CD4-positive, alpha-beta T cell treated with Interleukin-1 beta for 1 hour (primary cell): ENCODE measurements around the gene SLC9A4.

Source experiments
- DNase-seq, 2 donors: peaks; one replicate each; pipeline ENCODE4 v3.0.0-alpha.2; 2020 to 2022

The SLC9A4 gene

DNA sequence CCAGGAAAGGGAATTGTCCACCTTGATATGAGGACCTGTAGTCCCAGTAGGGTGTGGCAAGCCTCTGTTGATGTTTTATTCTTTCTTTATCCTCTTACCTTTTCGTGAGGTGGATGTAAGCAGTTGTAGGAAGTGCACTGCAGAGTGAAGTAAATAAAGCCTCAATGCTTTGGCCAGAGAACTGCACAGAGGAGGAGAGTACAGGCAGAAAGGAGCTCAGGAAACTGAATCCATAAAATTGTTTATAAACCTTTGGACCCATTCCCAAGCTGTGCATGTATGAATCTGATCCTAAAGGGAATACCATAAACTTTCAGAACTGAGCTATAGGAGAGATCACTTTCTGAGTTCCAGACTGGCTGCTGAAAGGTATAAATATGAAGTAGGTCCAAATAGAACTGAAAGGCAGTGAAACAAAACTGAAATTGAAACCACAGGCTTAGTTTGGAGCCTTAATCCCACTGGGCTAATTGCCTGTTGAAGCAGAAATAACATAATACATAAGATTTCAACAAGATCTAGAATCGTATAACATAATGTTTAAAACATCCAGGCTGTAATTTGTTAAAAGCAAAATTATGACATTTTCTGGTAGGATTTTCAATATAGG, 17.9 kb upstream of the SLC9A4 start:
- DNase-seq: no peak

DNA sequence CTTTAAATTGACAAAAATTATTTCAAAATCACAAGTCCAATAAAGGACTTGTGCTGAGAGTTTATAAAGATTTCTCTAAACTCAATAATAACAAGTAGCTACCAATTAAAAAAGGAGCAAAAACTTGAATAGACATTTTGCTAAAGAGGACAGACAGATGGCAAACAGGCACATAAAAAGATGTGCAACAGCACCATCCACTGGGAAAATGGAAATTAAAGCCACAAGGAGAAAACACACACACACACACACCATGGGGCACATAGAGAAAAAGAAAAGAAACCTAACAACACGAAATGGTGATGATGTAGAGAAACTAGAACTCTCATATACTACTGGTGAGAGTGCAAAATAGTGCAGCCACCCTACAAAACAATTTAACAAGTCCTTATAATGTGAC, 12.6 kb upstream of the SLC9A4 start:
- no peak for DNase-seq

DNA sequence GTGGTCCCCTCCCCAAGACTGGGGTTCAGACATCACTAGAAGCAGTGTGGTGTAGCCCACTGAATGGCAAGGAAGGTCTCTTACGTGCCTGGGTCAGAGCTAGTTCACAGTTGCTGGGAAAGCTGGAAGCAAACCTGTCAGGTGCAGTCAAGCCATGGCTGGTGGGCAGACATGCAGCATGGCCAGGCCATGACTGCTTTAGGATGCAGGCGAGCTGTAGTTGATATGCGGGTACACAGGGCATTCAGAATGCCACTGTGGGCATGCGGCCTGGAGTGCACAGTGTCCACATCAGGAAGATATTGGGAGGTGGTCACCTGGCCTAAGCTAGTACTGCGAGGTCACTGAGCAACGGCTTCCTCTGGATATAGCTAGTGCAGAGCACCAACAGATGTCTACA, 11.8 kb upstream of the SLC9A4 start:
- no peak for DNase-seq

DNA sequence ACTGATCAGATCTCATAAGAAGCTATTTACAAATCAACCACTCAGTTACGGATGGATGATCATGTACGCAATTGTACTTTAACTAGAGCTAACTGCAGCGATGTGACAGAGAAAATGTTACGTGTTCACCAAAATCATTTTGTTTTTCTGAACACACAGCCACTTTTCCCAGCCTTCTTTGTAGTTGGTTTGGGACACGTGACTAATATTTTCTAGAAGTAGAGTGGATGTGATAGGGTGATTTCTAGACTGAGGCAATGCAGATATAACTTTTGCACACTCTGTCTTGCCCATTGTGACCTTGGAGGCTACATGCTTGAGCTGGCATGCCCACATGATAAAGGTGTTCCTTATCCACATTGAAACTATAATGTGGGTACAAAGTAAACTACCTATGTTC, 9.9 kb upstream of the SLC9A4 start:
- DNase-seq: no peak

DNA sequence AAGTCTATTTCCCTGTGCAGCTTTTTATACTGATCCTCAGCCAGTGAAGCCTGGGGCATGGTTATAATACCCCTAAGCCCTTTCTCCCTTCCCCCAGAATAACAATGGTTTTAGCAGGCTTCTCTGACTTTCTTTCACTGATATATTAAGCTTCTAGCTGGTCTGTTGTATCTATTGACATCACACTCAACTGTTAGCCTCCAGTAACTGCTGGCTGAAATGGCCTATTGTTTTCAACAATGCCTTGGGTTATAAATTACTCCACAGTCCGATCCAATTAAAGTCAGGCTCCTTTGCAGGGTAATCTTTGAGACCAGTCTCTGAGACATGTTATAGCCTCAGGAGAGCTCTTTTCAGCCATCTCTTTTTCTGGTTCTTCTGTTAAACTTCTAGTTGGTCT, 2.9 kb upstream of the SLC9A4 start:
- DNase-seq: no peak

DNA sequence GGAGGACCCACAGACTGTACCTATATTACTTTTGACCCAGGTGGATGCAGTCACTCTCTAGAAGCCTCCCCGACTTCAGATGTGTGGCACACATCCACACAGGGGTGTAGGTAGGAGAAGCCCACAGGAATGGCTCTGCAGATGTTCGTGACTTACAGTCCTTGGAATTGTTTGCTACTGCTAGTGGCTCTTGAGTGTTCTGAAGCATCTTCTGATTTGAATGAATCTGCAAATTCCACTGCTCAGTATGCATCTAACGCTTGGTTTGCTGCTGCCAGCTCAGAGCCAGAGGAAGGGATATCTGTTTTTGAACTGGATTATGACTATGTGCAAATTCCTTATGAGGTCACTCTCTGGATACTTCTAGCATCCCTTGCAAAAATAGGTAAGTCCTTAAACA, 605 bp downstream of the SLC9A4 start:
- no peak for DNase-seq

DNA sequence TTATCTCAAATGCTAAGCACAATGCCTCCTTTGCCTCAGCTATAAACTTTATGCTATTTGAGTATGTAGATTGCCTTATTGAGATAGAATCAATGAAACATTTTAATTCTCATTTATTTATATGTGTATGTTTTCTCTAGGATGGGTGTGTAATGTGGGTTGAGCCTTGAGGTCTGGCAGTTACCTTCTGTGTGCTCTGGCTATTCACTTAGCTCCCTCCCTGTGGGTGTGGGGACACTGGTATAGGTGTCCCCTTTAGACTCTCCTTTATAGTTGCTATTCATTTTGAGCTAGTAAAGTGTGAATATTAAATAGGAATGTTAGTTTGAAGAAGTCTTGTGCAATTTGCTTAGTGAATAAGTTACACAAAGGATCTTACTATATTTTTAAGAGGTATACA, 1.8 kb downstream of the SLC9A4 start:
- DNase-seq: no peak

DNA sequence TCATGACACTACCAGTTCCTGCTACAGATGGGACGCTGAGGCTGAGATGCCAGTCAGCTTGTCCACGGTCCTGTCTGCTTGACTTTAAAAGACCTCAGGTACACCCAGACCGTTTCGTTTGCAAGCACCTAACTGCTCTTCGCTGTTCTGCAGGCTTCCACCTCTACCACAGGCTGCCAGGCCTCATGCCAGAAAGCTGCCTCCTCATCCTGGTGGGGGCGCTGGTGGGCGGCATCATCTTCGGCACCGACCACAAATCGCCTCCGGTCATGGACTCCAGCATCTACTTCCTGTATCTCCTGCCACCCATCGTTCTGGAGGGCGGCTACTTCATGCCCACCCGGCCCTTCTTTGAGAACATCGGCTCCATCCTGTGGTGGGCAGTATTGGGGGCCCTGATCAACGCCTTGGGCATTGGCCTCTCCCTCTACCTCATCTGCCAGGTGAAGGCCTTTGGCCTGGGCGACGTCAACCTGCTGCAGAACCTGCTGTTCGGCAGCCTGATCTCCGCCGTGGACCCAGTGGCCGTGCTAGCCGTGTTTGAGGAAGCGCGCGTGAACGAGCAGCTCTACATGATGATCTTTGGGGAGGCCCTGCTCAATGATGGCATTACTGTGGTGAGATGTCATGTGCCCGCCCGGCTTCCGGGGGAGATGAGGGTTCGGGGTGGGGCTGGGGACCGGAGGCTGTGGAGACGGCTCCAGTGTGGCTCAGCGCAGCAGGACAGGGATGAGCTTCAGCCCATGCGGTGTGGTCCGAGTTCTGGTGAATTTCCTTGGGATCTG, 5.9 kb downstream of the SLC9A4 start:
- DNase-seq: no peak

DNA sequence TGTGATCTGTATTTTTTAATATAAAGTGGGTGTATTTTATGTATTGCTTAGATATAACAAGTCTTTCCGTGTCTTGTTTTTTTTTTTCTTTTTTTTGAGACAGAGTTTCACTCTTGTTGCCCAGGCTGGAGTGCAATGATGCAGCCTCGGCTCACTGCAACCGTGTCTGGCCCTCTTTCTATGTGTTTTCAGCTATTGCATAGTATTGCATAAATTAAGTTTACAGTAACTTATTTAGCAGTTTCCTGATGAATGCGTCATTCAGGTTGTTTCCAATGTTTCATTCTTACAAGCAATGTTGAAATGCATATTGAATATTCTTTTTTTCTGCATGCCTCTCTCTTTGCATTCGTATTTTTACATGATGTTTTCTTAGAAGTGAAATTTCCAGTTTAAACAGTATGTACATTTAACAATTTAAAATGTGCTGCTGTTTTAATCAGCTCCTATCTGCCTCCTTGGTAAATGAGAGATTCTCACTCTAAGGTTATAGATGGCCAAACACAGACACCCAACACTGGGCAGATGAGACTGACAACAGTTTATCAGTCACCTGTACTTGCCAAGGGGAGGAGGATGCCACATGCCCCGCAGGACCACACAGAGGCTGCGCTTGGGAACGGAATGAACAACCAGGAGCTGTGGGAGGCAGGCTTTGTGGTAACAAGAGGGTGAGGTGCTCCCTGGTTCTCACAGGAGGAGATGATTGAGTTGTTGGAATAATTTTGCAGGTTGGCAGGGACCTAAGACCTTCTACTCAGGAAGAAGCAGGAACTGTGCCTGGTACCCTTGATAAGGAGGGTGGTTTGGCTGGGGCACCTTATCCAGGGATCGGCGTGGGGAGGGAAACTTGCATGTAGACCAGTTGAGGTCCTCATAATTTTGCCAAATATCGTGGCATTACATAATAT, 7.5 kb downstream of the SLC9A4 start:
- DNase-seq: no peak

DNA sequence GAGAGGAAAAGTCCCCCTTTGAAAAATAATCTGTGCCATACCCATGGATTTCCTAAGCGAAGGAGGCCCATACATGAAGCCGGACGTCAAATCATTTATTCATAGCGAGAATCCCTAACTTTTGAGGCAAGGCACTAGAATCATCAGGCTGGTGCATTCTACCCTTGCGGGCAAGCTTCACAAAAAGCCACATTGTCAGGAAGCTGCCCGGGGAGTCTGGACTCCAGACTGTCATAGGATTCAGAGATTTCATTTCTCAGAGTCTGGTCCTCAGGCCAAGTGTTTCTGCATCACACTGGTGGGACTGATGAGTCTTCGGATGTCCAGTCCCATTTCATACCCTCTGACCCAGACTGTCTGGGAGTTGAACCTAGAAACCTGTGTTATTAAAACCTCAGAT, 8.9 kb downstream of the SLC9A4 start:
- DNase-seq: no peak

DNA sequence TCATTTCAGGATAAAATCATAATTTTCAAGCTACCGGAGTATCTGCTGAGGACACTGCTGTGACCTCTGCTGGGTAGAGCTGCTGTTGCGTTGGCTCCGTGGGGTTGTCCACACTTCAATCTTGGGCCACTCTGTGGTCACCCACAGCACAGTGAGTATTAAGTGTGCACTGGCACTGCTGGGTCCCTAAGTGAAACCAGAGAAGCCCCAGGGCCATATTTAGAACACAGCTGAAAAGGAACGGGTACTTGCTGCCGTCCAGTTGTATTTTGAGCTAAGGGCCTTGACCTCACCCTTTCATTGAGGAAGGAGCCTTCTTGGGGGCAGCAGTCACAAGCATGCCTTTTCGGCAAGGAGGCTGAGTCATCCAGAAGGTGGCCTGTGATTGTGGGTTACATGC, 10.1 kb downstream of the SLC9A4 start:
- no peak for DNase-seq

DNA sequence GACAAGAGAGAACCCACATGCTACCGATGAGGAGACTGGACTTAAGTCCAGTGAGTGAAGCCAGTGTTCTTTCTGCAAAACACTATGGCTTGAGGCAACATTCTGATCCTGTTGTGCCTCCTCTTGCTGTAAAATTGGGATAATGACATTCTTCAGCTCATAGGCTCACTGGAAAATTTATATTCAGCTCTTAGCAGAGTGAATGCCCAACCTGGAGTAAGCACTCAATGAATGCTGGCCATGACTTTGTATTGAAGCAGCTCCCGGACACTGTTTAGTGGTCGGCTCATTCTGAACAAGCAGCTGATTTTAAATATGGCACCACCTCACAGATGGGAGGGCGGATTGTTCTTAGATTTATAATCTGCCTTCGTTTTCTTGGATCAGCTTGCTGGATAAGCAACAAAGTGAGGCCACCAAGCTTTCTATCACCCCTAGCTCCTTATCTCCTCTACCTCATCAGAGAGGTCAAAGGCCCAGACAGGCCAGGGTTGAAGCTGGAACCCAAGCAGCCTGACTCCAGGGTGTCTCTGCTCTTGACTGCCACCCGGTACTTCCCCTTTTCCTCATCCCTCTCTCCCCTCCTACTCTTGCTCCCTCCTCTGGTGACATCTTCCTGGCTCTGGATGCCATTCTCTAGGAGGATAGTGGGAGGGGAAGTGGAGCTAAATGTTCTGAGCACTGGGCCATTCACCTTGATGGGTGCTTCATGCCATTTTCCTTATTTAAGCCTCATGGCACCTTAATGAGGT, 11.5 kb downstream of the SLC9A4 start:
- DNase-seq: no peak

DNA sequence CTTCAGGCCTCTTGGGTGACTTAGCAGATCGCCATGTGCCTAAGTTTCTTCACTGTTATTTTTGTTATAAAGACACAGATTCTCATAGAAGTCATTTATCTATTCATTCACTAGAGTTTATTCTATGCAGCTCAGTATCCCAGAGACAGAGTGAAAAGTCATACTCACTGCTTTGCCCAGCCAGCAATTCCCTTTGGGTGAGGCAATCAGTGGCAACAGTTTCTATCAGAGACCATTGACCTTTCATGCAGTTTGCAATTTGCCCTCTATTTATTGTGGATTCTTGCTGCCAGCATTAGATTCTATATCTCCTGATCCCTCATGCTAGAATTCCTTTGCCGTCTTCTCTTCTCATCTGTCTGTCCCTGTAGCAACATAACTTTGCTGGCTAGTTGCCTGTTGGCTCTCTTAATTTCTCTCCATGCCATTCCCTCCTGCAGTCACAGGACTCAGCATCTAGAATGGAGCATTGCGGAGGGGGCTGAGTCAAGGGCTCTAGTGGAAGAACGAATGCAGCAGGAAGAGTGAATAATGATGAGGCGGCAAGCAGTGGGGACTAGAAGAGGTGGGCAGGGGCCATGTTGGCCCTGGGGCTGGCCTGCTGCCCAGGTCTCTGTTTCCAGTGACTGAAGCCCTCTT, 12.2 kb downstream of the SLC9A4 start:
- DNase-seq: no peak

DNA sequence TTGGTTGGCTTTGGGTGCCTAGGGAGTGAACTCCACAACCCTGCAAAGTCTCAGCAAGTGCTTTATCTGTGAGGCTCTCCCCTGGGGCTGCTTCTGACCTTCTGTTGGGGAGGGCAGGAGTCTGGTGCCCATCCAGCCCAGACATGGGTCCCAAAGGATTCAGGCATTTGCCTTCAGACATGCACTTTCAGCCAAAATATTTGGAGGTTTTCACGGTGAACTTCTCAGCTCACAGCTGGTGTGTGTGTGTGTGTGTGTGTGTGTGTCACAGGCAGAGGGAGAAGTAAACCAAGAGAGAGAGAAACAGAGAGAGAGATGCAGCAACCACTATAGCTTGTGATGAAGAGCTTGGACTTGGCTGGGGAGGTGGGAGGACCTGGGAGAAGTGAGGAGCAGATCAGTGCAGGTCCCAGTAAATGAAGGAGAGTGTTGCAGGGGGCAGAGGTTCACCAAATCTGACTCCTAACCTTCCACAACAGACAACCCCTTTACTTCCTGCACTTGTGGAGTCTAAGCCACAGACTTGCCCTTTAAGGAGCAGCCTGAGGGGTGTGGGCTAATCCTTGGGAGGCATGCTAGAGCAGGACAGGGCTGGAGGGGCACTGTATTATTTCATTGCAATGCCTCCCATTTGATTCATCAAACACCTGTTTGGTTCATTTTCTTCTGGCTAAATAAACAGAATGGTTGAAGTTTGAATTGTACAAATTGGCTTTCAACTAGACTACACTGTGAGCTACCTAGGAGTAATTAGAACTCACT, 14.1 kb downstream of the SLC9A4 start:
- DNase-seq: no peak

DNA sequence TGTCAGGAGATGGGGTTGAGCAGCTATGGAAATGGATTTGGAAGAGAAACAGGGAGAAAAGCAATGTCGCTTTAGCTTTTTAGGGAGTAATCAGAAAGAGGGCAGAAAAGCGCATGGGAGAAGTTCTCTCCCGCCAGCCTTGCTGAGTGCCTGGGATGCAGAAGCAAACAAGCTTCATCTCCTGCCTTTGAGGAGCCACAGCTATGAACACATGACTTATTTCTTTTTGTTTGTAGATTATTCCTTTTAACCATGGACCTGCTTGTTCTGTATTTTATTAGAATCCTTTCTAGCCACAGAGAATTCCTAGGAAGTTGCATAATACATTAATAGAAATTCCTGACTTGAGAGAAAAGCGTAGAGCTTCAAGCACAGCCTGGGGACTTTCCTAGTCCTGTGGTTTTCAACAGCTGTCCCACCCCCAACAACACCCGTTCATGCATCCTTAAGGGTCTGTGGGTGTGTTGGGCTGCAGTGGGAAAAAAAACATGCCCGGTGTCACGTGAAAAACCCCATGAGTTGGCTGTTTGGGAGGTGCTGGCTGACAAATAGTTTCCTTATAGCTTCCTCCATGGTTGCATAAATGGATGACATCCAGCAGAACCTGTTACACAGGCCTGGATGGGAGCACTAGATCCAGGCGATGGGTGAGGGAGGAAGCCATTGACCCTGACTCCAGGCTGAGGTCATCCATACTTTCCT, 14.9 kb downstream of the SLC9A4 start:
- no peak for DNase-seq

DNA sequence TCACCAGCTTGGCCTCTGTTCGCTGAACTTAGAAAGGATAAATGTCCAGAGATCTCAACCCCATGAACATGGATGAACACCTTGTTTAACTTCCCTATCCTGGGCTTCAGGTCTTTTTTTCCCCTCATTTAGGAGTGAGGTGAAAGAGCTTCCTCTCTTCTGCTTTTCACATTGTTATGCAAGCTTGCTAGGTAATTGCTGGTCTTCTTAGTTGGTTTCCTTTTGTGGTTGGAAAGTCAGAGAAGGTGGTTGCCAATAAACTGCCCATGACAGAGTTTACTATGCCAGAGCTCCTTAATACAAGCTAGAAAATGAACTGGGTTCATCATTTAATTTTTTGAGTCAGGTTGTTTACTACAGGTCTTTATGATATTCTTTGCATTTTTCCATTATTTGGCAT, 16.6 kb downstream of the SLC9A4 start:
- no peak for DNase-seq

DNA sequence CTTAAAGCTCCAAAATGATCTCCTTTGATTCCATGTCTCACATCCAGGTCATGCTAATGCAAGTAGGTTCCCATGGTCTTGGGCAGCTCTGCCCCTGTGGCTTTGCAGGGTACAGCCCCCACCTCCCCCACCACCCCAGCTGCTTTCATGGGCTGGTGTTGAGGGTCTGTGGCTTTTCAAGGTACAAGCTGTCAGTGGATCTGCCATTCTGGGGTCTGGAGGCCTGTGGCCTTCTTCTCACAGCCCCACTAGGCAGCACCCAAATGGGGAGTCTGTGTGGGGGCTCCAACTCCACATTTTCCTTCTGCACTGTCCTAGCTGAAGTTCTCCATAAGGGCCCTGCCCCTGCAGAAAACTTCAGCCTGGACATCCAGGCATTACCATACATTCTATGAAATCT, 19.0 kb downstream of the SLC9A4 start:
- DNase-seq: no peak

DNA sequence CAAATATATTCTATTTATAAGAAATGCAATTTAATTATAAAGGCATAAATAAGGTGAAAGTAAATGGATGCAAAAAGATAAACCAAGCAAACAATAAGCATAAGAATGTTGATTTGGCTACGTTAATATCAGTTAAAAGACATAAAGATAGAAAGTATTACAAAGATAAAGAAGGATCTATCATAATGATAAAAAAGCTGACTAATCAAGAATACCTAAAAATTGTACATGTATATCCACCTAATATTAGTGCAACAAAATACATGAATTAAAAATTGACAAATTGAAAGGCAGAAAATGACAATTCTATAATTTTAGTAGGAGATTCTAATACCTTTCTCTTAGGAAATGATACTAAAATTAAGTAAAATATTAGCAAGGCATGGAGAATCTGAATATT, 21.5 kb downstream of the SLC9A4 start:
- DNase-seq: no peak

DNA sequence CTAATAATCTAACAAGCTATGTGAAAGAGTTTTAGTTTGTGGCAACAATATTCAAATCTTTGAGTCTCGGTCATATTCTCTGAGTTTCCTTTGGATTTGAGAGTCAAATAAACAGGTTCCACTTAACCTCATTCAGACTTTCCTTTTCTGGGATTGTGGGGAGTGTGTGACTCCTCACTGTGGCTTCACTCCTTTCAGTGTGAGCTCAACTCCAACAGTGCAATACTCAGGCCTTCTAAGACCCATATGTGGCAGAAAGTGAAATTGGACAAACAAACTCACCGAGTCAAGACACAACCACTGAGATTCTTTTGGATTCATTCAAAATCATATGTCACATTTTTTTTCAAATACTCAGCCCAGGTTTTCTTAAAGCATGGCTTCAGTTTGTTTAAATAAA, 25.4 kb downstream of the SLC9A4 start:
- no peak for DNase-seq

DNA sequence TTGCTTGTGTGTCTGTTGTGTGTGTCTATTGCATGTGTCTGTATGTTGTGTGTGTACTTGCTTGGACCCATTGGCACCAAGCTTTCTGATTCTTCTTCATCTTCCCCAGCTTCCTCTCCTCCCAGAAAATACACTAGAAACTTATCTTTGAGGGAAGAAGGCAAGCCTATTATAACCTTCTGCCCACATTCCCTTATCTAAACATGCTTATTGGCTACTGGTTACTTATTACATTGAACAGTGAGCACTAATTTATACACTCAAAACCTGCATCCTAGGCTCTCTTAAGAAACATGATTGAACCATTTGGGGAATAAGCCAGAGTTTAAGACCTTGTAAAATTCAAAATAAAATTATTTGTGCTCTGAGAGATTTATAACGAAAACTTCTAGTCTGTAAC, 26.5 kb downstream of the SLC9A4 start:
- DNase-seq: no peak

DNA sequence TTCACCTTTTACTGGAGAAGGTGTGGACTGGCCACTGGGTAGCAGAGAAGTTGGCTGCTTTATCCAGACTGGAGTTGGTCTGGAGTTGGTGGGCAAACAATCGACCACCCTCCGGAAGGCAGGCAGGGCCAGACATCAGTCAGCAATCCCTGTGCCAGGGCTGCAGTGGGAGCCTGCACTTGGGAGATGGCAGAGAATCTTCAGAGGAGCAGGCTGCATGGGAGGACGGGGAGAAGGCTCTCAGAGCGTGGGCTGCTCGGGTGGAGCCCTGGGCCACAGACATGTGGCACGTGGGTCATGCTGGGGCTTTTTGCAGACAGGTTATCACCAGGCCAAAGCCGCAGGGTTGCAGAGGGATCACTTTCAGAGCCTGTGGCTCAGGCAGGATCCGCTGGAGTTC, 29.6 kb downstream of the SLC9A4 start:
- no peak for DNase-seq
